NCI-H1105 treated with DMSO at 0.1 percent for 48 hours (cell line): ENCODE measurements around the gene THBS2.
"Not testable (repeated sequence)": the region's sequence is repeated elsewhere in the genome, so short reads cannot be mapped to it uniquely, and the experiment has no call there.

ENCODE experiments used
- DNase-seq: peaks from one replicate; lab custom pipeline; 2025; lab: John Stamatoyannopoulos, UW

Gene THBS2

GRCh38 chr6:169253337-169254238 lies at the start of gene THBS2:
Gene THBS2, minus strand, starts transcription at chr6:169253846. Its CDS starts 3,062 bp downstream, at chr6:169250784.
- no peak for DNase-seq

- DNase-seq: no peak
These were observed 49.1 kb upstream of the THBS2 start for GRCh38 chr6:169302716-169303115.

- no peak for DNase-seq
These were observed 48.6 kb upstream of the THBS2 start for GRCh38 chr6:169302255-169302654.

GRCh38 chr6:169300916-169301315 lies 47.3 kb upstream of the THBS2 start:
- no peak for DNase-seq

GRCh38 chr6:169298626-169299025 lies 45.0 kb upstream of the THBS2 start:
- DNase-seq: not testable (repeated sequence)

- no peak for DNase-seq
These were observed 43.0 kb upstream of the THBS2 start for GRCh38 chr6:169296622-169297021.

- DNase-seq: no peak
These were observed 42.5 kb upstream of the THBS2 start for GRCh38 chr6:169296170-169296569.

- DNase-seq: no peak
These were observed 39.5 kb upstream of the THBS2 start for GRCh38 chr6:169293196-169293595.

GRCh38 chr6:169292338-169293124 lies 38.9 kb upstream of the THBS2 start:
- no peak for DNase-seq

- no peak for DNase-seq
These were observed 38.1 kb upstream of the THBS2 start for GRCh38 chr6:169291646-169292337.

- no peak for DNase-seq
These were observed 37.5 kb upstream of the THBS2 start for GRCh38 chr6:169291148-169291547.

- no peak for DNase-seq
These were observed 36.1 kb upstream of the THBS2 start for GRCh38 chr6:169289619-169290339.

GRCh38 chr6:169289257-169289618 lies 35.6 kb upstream of the THBS2 start:
- no peak for DNase-seq

- no peak for DNase-seq
These were observed 34.9 kb upstream of the THBS2 start for GRCh38 chr6:169288591-169288990.

- DNase-seq: no peak
These were observed 34.0 kb upstream of the THBS2 start for GRCh38 chr6:169287675-169288074.

- no peak for DNase-seq
These were observed 33.3 kb upstream of the THBS2 start for GRCh38 chr6:169286961-169287360.

GRCh38 chr6:169285165-169285564 lies 31.5 kb upstream of the THBS2 start:
- DNase-seq: no peak

- DNase-seq: no peak
These were observed 30.3 kb upstream of the THBS2 start for GRCh38 chr6:169283924-169284323.

- no peak for DNase-seq
These were observed 28.4 kb upstream of the THBS2 start for GRCh38 chr6:169282043-169282442.

- DNase-seq: no peak
These were observed 24.0 kb upstream of the THBS2 start for GRCh38 chr6:169277619-169278018.

GRCh38 chr6:169274781-169275180 lies 21.1 kb upstream of the THBS2 start:
- no peak for DNase-seq

GRCh38 chr6:169273511-169273910 lies 19.9 kb upstream of the THBS2 start:
- DNase-seq: no peak
